PC-9 (cell line): Measurements from ENCODE around the gene CLEC16A. TPM values are rescaled to one million over a fixed set of nuclear protein-coding genes. Genes with fewer than 3 reads are reported as not detected.

Experiments
- BruUV-seq: library from RNA; stranded (reverse); fragments of 400-500 nt; replicated peaks from 2 replicates; lab custom pipeline; 2021; lab: Mats Ljungman, UMichigan
- CTCF ChIA-PET: fragments of 300-600 bp; sonication (Branson Sonifier 250); formaldehyde crosslinking; loops from one replicate; lab custom pipeline; 2022; ENCODE audit warnings: antibody characterized with exemption; lab: Charles Lee
- POLR2A ChIA-PET: fragments of 300-600 bp; sonication (Branson Sonifier 250); formaldehyde crosslinking; loops from one replicate; lab custom pipeline; 2022; ENCODE audit warnings: antibody characterized with exemption; ENCODE audit not compliant: unreplicated experiment; lab: Charles Lee
- DNase-seq, 2 experiments: peaks; one replicate each; pipeline versions ENCODE4 v3.0.0 to v3.0.0-alpha.2; 2015 to 2022; ENCODE audit warnings: mixed read lengths in 1 of 2
- H2AFZ ChIP-seq: fragments of 200-600 bp; sonication (generic); 2 replicates; pipeline ENCODE4 v1.8.1; 2017; ENCODE audit warnings: antibody characterized with exemption
- H3F3A ChIP-seq: fragments of 200-600 bp; sonication (generic); 2 replicates; pipeline ENCODE4 v1.8.1; 2017; ENCODE audit warnings: antibody characterized with exemption, mild to moderate bottlenecking, low read depth; ENCODE audit not compliant: insufficient read depth
- H3K27ac ChIP-seq: fragments of 200-600 bp; sonication (generic); 2 replicates; pipeline ENCODE4 v1.6.1; 2016; ENCODE audit warnings: mixed run types
- H3K27me3 ChIP-seq: fragments of 200-600 bp; sonication (generic); 2 replicates; pipeline ENCODE4 v1.6.1; 2016; ENCODE audit warnings: low read depth, mixed run types; ENCODE audit not compliant: insufficient read depth
- H3K36me3 ChIP-seq: fragments of 200-600 bp; sonication (generic); 2 replicates; pipeline ENCODE4 v1.6.1; 2016; ENCODE audit warnings: low read depth, mixed run types
- H3K4me1 ChIP-seq: fragments of 200-600 bp; sonication (generic); replicated peaks from 2 replicates; pipeline ENCODE4 v1.6.1; 2016; ENCODE audit warnings: mixed run types; ENCODE audit not compliant: insufficient read depth
- H3K4me2 ChIP-seq: fragments of 200-600 bp; sonication (generic); 2 replicates; pipeline ENCODE4 v1.6.1; 2017; ENCODE audit warnings: mixed run types
- H3K4me3 ChIP-seq: fragments of 200-600 bp; sonication (generic); 2 replicates; pipeline ENCODE4 v1.6.1; 2016; ENCODE audit warnings: mixed run types
- H3K79me2 ChIP-seq: fragments of 200-600 bp; sonication (generic); 2 replicates; pipeline ENCODE4 v1.6.1; 2017; ENCODE audit warnings: low read depth, mixed run types
- H3K9me2 ChIP-seq: fragments of 200-600 bp; sonication (generic); 2 replicates; pipeline ENCODE4 v1.8.1; 2017; ENCODE audit warnings: mild to moderate bottlenecking; ENCODE audit not compliant: insufficient read depth
- H3K9me3 ChIP-seq: fragments of 200-600 bp; sonication (generic); 2 replicates; pipeline ENCODE4 v1.8.1; 2016; ENCODE audit warnings: low read depth; ENCODE audit not compliant: insufficient read depth
- H4K20me1 ChIP-seq: fragments of 200-600 bp; sonication (generic); 2 replicates; pipeline ENCODE4 v1.8.1; 2017; ENCODE audit not compliant: insufficient read depth
- EZH2 ChIP-seq: fragments of 200-600 bp; sonication (generic); IDR thresholded peaks from 2 replicates; pipeline ENCODE4 v1.8.0; 2017; ENCODE audit warnings: antibody characterized with exemption, low read depth
- intact Hi-C: fragments of 100-400 bp; cut with micrococcal nuclease; formaldehyde crosslinking; loops from one replicate; pipeline ENCODE4 v1.10.0; 2022; ENCODE audit not compliant: unreplicated experiment
- total RNA-seq: library from RNA; stranded (reverse); gene quantifications from 2 replicates; pipeline ENCODE4 v1.2.3, GENCODE V29; 2021
- TF ChIP-seq, protein P1 (sequence below): fragments of 200-600 bp; sonication (generic); conservative IDR thresholded peaks from 2 replicates; pipeline ENCODE4 v1.6.1; 2017; ENCODE audit warnings: mixed run types, antibody characterized with exemption, mild to moderate bottlenecking, moderate library complexity

Gene CLEC16A
- total RNA-seq, 1 experiment from 2014 or later = 34.9 TPM

GRCh38 chr16:11016524-11016988, 72.2 kb downstream of the CLEC16A start:
- peaks cover 16% of the 10 kb centered on the region; the same call in 1 of the 2 replicates for H3F3A ChIP-seq
- H3K27ac ChIP-seq = peak overlapping the region; percentile 61
- H4K20me1 ChIP-seq = no peaks in the 10 kb centered on the region
- no peaks in the 10 kb centered on the region for H3K9me3 ChIP-seq
- no peaks in the 10 kb centered on the region for H3K9me2 ChIP-seq
- ChIA-PET POLR2A (interaction anchor here (0.6 to 0.7 kb wide), 2 partner anchors 10 to 811 kb away, joined by 4 read pairs; no protein-coding TSS in a partner anchor), CTCF (interaction anchor here (0.7 to 1.2 kb wide), 2 partner anchors 33 to 146 kb away, joined by 3 to 6 read pairs; no protein-coding TSS in a partner anchor)
- no peaks in the 10 kb centered on the region for H3K79me2 ChIP-seq
- H3K36me3 ChIP-seq = no peaks in the 10 kb centered on the region
- peak; percentile 35 to 76 for DNase-seq
- no peak overlapping the region for H2AFZ ChIP-seq
- no peaks in the 10 kb centered on the region for H3K27me3 ChIP-seq
- TF ChIP-seq, protein P1, sequence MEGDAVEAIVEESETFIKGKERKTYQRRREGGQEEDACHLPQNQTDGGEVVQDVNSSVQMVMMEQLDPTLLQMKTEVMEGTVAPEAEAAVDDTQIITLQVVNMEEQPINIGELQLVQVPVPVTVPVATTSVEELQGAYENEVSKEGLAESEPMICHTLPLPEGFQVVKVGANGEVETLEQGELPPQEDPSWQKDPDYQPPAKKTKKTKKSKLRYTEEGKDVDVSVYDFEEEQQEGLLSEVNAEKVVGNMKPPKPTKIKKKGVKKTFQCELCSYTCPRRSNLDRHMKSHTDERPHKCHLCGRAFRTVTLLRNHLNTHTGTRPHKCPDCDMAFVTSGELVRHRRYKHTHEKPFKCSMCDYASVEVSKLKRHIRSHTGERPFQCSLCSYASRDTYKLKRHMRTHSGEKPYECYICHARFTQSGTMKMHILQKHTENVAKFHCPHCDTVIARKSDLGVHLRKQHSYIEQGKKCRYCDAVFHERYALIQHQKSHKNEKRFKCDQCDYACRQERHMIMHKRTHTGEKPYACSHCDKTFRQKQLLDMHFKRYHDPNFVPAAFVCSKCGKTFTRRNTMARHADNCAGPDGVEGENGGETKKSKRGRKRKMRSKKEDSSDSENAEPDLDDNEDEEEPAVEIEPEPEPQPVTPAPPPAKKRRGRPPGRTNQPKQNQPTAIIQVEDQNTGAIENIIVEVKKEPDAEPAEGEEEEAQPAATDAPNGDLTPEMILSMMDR = no peak
- H3K4me1 ChIP-seq = peaks cover 28% of the 10 kb centered on the region
- no TSS peak for BruUV-seq
- peak overlapping the region; percentile 62 for H3K4me2 ChIP-seq
- intact Hi-C loops = loop anchor here (1.0 to 2.0 kb wide), 2 partner anchors 22 to 24 kb away; no protein-coding TSS in a partner anchor
- H3K4me3 ChIP-seq = no peak overlapping the region

DNA sequence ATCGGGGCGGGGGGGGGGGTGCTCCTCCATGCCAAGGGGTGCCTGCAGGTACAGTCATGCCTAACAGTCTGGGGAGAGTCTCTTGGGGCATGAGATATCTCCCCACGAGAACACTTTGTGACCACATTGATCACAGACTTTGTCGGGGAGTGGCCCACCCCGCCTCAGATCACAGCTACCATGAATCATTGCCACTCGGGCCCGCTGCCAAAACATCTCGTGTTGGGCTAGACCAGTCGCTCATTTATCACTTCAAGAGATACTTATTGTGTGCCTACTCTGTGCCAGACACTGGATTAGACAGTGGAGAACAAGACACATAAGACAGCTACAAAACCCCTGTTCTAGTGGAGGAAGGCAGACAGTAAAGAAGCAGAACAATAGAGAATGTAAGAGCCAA, 72.6 kb downstream of the CLEC16A start:
- H3K4me3 ChIP-seq = no peak overlapping the region
- ChIA-PET POLR2A (interaction anchor here (0.7 kb wide), 1 partner anchor 10 kb away, joined by 4 read pairs; no protein-coding TSS in a partner anchor), CTCF (interaction anchor here (0.7 to 1.2 kb wide), 2 partner anchors 33 to 145 kb away, joined by 3 to 6 read pairs; no protein-coding TSS in a partner anchor)
- peak overlapping the region; percentile 61 for H3K27ac ChIP-seq
- H3K27me3 ChIP-seq = no peaks in the 10 kb centered on the region
- H3K9me3 ChIP-seq = no peaks in the 10 kb centered on the region
- H3K4me1 ChIP-seq = peaks cover 28% of the 10 kb centered on the region
- intact Hi-C loops = loop anchor here (1.0 to 2.0 kb wide), 2 partner anchors 22 to 25 kb away; no protein-coding TSS in a partner anchor
- no peak overlapping the region for H2AFZ ChIP-seq
- no peak for TF ChIP-seq EZH2
- TF ChIP-seq, protein P1 = no peak
- H3K79me2 ChIP-seq = no peaks in the 10 kb centered on the region
- no peaks in the 10 kb centered on the region for H4K20me1 ChIP-seq
- peak; percentile 67 to 75 for DNase-seq
- no peaks in the 10 kb centered on the region for H3K9me2 ChIP-seq
- peaks cover 16% of the 10 kb centered on the region; the same call in 1 of the 2 replicates for H3F3A ChIP-seq
- BruUV-seq = no TSS peak
- peak overlapping the region; percentile 62 for H3K4me2 ChIP-seq
- H3K36me3 ChIP-seq = no peaks in the 10 kb centered on the region

DNA sequence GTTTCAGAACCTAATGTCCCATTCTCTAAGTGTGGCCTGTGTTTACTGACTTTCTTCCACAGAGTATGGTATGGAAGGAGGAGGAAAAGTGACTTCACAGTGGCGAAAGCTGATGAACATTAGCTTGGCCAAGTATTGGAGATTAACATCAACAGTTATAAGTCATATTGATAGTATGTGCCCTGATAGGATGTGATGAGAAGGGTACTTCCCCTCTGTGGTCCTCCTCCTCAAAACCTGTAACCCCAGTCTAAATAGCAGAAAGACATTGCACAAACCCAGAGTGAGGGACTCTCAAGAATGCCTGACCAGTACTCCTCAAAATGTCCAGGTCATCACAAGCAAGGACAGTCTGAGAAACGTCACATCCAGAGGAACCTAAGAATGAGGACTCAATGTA, 73.1 kb downstream of the CLEC16A start:
- no peak overlapping the region for H2AFZ ChIP-seq
- no peaks in the 10 kb centered on the region for H3K79me2 ChIP-seq
- H3K27ac ChIP-seq = peak overlapping the region; percentile 61
- H4K20me1 ChIP-seq = no peaks in the 10 kb centered on the region
- H3K9me3 ChIP-seq = no peaks in the 10 kb centered on the region
- no peaks in the 10 kb centered on the region for H3K36me3 ChIP-seq
- TF ChIP-seq, protein P1 = no peak
- no peaks in the 10 kb centered on the region for H3K27me3 ChIP-seq
- H3K9me2 ChIP-seq = no peaks in the 10 kb centered on the region
- DNase-seq = no peak
- BruUV-seq = no TSS peak
- CTCF ChIA-PET = interaction anchor here (0.7 kb wide), 1 partner anchor 120 kb away, joined by 4 read pairs; no protein-coding TSS in a partner anchor
- no peak overlapping the region for H3K4me2 ChIP-seq
- H3K4me1 ChIP-seq = peaks cover 28% of the 10 kb centered on the region
- POLR2A ChIA-PET = interaction anchor here (0.6 to 0.7 kb wide), 2 partner anchors 9 to 33 kb away, joined by 3 to 4 read pairs; no protein-coding TSS in a partner anchor
- peaks cover 16% of the 10 kb centered on the region; the same call in 1 of the 2 replicates for H3F3A ChIP-seq
- intact Hi-C loops = loop anchor here (2.0 kb wide), 1 partner anchor 21 kb away; no protein-coding TSS in a partner anchor
- no peak overlapping the region for H3K4me3 ChIP-seq
